BLaER1 (cell line): ENCODE results near the gene LRIG3.
A peak's percentile ranks its signal among the peaks of the same experiment; 100 is the strongest.

Source experiments
- H3K27ac ChIP-seq: shearing (Covaris generic); formaldehyde crosslinking; 2 replicates; pipeline ENCODE4 v1.8.1; 2022
- H3K27me3 ChIP-seq: shearing (Covaris generic); formaldehyde crosslinking; 2 replicates; pipeline ENCODE4 v1.8.1; 2022
- H3K36me3 ChIP-seq: shearing (Covaris generic); formaldehyde crosslinking; 2 replicates; pipeline ENCODE4 v1.8.1; 2022
- H3K4me1 ChIP-seq: shearing (Covaris generic); formaldehyde crosslinking; 2 replicates; pipeline ENCODE4 v1.8.1; 2022
- H3K4me2 ChIP-seq: shearing (Covaris generic); formaldehyde crosslinking; 2 replicates; pipeline ENCODE4 v1.8.1; 2022
- H3K4me3 ChIP-seq: shearing (Covaris generic); formaldehyde crosslinking; 2 replicates; pipeline ENCODE4 v1.8.1; 2022
- H3K9ac ChIP-seq: shearing (Covaris generic); formaldehyde crosslinking; 2 replicates; pipeline ENCODE4 v1.8.1; 2022
- H3K9me3 ChIP-seq: shearing (Covaris generic); formaldehyde crosslinking; 2 replicates; pipeline ENCODE4 v1.8.1; 2022
- H4K20me1 ChIP-seq: shearing (Covaris generic); formaldehyde crosslinking; 2 replicates; pipeline ENCODE4 v1.8.1; 2022
- Cebpa-rat ChIP-seq: shearing (Covaris generic); IDR thresholded peaks from 2 replicates; pipeline ENCODE4 v1.8.1; 2022

The LRIG3 gene

DNA sequence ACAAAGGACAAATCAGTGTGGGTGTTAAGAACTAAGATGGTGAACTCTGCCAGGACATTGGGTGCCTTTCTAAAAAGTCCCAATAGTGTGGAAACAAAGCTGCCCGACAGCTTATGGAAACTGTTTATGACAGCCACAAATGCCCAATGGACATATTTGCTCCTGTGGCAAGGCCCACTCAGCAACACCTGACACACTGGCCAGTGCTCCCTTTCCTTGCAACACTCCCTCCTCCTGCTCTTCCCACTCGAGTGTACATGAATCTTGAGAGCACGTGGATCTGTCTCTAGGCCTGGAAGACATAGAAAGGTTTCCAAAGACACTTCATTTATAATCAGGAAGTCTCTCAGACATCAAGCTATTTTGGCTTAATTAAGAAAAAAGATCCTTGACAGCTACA is 14.2 kb upstream of the LRIG3 start:
- Histone ChIP-seq H3K9ac (no peak overlapping the region), H3K4me3 (no peak overlapping the region), H3K27ac (no peak overlapping the region), H3K36me3 (no peaks in the 10 kb centered on the region), H3K4me1 (no peaks in the 10 kb centered on the region), H3K27me3 (no peaks in the 10 kb centered on the region), H4K20me1 (no peaks in the 10 kb centered on the region), H3K4me2 (no peak overlapping the region), H3K9me3 (no peaks in the 10 kb centered on the region)
- TF ChIP-seq Cebpa-rat = no peak

DNA sequence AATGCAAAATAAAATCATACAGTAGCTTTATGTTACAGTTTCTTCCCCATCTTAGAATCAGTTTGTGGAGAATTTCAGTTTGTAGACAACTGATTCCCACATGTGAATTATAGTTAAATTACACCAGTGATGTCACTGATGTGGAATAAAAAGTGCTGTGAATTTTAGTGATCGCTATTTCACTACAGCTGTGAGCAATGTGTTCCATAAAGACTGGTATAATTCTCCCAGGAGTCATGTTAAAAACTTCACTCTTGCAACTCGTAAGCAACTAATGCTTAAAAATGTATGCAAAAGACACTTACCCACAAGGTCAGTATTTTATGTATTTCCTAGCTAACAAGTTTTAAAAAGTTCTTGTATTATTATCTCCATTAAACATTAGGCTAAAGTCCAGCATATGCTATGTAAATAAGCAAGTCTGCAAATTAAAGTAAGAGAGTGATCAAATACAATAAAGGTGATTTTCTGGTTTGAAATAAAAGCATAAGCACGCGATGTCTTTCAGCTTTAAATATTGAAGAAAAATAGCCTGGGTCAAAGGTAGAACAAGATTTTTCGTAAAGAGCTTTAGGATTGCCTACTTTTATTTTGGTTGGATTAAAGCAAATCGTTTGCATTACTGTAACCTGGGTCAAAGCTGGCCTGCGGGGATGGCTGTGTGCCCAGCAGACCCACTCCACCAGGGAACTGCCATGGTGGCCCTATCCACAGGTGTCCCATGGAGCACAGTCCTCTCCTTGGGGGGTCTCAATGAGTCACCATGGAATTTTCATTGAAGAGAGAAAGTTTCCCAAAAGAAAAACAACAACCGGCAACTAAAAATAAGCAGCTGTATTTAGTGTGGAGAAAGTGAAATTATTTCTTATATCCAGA is 12.7 kb upstream of the LRIG3 start:
- H3K4me2 ChIP-seq = no peak overlapping the region
- no peaks in the 10 kb centered on the region for H3K4me1 ChIP-seq
- no peak overlapping the region for H3K4me3 ChIP-seq
- TF ChIP-seq Cebpa-rat = no peak
- H3K27me3 ChIP-seq = no peaks in the 10 kb centered on the region
- H3K9ac ChIP-seq = no peak overlapping the region
- no peaks in the 10 kb centered on the region for H3K36me3 ChIP-seq
- H3K27ac ChIP-seq = no peak overlapping the region
- H4K20me1 ChIP-seq = no peaks in the 10 kb centered on the region
- no peaks in the 10 kb centered on the region for H3K9me3 ChIP-seq

DNA sequence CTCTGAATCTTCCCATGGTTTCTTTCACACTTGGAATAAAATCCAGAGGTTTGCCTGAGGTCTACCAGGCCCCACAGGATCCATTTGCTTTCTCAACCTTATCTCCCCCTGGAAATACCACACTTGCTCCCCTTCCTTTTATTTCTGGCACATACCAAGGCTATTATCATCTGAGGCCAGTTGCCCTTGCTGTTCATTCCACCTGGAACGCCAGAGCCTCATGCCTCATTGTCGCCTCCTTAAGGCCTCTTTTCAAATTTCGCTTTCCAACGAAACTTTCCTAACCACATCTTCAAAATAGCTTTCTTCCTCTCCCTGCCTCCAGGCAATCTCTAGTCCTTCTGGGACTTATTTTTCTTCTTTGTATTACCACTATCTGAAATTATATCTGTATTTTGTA is 11.2 kb upstream of the LRIG3 start:
- H3K36me3 ChIP-seq = no peaks in the 10 kb centered on the region
- no peak overlapping the region for H3K27ac ChIP-seq
- TF ChIP-seq Cebpa-rat = no peak
- no peaks in the 10 kb centered on the region for H4K20me1 ChIP-seq
- H3K4me1 ChIP-seq = peaks cover 7% of the 10 kb centered on the region; the same call in 1 of the 2 replicates
- H3K9ac ChIP-seq = no peak overlapping the region
- H3K27me3 ChIP-seq = no peaks in the 10 kb centered on the region
- H3K4me3 ChIP-seq = no peak overlapping the region
- H3K4me2 ChIP-seq = no peak overlapping the region
- H3K9me3 ChIP-seq = no peaks in the 10 kb centered on the region

DNA sequence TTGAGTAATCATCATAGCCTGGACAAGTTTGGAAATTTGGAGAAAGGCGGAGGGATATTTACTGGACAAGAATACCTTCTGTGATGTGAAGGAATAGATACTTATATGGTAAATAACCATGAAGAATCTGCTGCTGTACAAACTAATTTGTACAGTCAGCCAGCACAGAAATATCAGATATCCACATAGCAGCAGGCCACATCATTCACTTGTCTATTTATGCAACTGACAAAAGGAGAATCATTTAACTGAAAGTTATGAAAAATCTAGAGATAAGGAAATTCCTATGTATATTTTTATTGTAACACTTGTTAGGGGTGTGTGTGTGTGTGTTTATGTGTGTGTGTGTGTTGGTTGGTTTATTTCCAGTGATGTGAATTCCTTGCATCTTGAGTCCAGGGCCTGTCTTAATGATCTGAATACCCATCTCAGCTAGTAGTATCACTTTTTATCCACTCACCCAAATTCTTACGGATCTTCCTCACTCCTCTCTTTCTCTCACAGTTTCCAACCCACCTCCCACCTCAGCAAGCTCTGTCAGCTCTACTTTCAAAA is 10.5 kb upstream of the LRIG3 start:
- Histone ChIP-seq H3K9ac (no peak overlapping the region), H3K27me3 (no peaks in the 10 kb centered on the region), H3K9me3 (no peaks in the 10 kb centered on the region), H3K27ac (no peak overlapping the region), H3K36me3 (no peaks in the 10 kb centered on the region), H3K4me1 (peaks cover 7% of the 10 kb centered on the region; the same call in 1 of the 2 replicates), H3K4me2 (no peak overlapping the region), H4K20me1 (no peaks in the 10 kb centered on the region), H3K4me3 (no peak overlapping the region)
- TF ChIP-seq Cebpa-rat = no peak

DNA sequence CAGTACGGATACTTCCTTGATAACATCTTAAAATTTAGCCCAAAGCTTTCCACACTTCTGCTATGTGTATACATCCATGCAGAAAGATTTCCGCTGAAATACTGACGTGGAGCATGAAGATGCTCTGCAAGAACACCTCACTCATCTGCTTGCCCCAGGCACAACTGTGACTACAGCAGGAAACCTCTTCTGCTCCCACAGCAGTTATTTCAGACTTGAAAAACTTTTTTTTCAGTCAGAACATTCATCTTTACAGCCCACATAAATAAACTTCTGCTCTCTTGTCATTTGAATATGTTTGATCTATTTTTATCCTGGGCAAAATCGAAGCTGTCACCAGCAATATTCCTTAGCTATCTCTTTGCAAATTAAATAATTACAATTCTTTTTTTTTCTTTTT is 6.8 kb upstream of the LRIG3 start:
- Histone ChIP-seq H3K36me3 (no peaks in the 10 kb centered on the region), H3K4me2 (peak overlapping the region; percentile 29; the same call in 1 of the 2 replicates), H3K4me3 (no peak overlapping the region), H3K27ac (no peak overlapping the region), H4K20me1 (no peaks in the 10 kb centered on the region), H3K4me1 (peaks cover 7% of the 10 kb centered on the region; the same call in 1 of the 2 replicates), H3K9ac (no peak overlapping the region), H3K27me3 (no peaks in the 10 kb centered on the region), H3K9me3 (no peaks in the 10 kb centered on the region)
- no peak for TF ChIP-seq Cebpa-rat

DNA sequence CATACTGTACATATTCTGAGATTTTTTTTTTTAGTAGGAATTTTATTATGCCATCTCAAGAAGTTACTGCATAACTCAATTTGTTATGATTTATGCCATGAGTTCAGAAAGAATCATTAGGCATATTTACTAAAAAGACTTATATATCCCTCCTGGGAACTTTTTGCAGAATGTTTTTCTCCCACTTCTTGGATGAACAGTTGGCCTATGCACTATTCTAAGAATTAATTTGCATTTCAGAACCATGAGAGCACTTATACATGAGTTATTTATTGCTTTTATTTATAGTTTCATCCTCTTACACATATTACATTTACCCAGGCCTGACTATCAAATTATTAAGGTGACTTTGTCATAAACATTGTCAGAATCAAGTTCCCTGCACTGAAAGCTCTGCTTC is 6.3 kb upstream of the LRIG3 start:
- Histone ChIP-seq H3K27me3 (no peaks in the 10 kb centered on the region), H3K4me2 (no peak overlapping the region), H4K20me1 (no peaks in the 10 kb centered on the region), H3K4me1 (peaks cover 7% of the 10 kb centered on the region; the same call in 1 of the 2 replicates), H3K4me3 (no peak overlapping the region), H3K9me3 (no peaks in the 10 kb centered on the region), H3K9ac (no peak overlapping the region), H3K36me3 (no peaks in the 10 kb centered on the region), H3K27ac (no peak overlapping the region)
- TF ChIP-seq Cebpa-rat = no peak

DNA sequence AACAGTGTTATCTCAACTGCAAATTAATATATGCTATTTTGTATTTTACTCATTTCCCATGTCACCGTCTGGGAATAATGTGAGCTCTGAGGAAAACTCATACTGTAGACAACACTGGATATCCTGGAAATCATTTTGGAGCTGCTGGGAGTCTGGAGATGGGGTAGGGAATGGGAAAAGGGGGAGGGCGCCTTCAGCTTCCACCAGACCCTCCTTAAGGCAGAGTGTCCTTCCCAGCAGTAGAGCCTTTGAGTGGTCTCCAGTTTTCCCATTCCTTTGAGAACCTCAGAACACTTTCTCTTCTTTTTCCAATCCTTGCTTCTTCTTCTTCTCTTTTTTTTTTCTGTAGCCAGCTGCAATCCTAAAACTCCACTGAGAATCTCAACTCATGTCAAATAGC is 5.4 kb upstream of the LRIG3 start:
- Histone ChIP-seq H3K4me1 (peaks cover 7% of the 10 kb centered on the region; the same call in 1 of the 2 replicates), H3K9me3 (0 out of 2 replicates have a peak, but pooled peaks cover under 1% of the 10 kb centered on the region), H3K4me2 (no peak overlapping the region), H4K20me1 (no peaks in the 10 kb centered on the region), H3K27ac (no peak overlapping the region), H3K9ac (no peak overlapping the region), H3K27me3 (no peaks in the 10 kb centered on the region), H3K4me3 (no peak overlapping the region), H3K36me3 (no peaks in the 10 kb centered on the region)
- TF ChIP-seq Cebpa-rat = no peak

DNA sequence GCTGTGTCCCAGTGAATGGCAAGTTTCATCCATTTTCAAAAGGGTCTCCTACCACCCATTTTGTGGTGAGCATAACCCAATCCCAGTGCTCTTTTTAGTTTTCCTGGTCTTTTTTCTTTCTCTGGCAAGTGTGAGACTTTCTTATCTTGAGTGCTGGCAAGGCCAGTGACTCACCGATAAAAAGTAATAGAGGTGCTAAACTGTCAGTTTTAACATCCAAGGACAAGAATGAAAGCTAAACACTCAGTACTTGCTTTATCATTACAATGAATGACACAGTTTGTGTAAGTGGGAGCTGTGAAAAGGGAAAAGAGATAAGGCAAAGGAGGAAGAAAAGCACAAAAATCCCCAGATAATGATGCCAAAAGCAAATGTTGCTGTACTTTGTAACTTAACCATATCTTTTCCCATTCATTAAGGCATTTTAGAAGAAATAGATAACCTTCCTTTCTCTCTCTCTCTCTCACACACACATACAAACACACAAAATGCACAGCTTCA is 4.9 kb upstream of the LRIG3 start:
- Histone ChIP-seq H3K27ac (no peak overlapping the region), H3K9ac (no peak overlapping the region), H3K27me3 (no peaks in the 10 kb centered on the region)

DNA sequence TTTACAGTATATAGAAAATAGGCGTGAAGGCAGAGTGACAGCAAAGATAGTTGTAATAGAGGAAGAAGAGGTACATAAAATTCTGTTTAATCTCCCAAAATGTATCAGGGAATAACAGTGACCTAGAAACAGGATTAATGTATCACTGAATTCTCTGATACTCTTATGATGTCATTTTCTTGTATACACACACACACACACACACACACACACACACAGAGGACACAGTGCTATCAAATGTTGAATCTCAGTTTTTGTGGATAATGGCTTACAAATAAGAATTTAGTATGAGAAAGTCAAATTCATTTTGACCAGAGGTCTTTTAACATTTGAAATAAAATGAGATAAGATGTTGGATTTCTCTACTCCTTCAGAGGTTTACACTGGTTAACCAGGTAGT is 4.3 kb upstream of the LRIG3 start:
- H3K9ac ChIP-seq = no peak overlapping the region

More for the DNA sequence above, 4.9 kb upstream of the LRIG3 start:
- TF ChIP-seq Cebpa-rat = no peak
- Histone ChIP-seq H3K4me2 (no peak overlapping the region), H4K20me1 (no peaks in the 10 kb centered on the region), H3K36me3 (no peaks in the 10 kb centered on the region), H3K4me3 (no peak overlapping the region), H3K4me1 (peaks cover 7% of the 10 kb centered on the region; the same call in 1 of the 2 replicates), H3K9me3 (peaks cover 6% of the 10 kb centered on the region)

DNA sequence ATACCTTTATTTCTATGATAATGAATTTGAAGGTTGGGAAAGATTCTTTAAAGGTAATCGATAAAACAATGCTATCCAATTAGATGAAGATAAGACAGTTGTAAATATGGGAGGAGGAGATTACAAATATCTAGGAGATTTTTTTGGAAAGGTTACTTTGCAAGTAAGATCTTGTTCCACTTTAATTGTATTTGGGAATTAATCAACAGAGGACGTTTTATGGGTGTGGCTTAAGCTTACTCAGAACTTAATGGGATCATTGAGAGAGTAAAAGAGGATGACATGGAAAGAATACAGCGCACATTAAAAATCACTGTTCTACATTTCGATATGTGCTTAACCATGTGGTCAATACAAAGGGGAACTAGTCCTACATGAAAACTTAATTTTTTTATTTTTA is 3.5 kb upstream of the LRIG3 start:
- no peak for TF ChIP-seq Cebpa-rat
- Histone ChIP-seq H3K9ac (no peak overlapping the region), H3K4me2 (no peak overlapping the region), H3K27me3 (no peaks in the 10 kb centered on the region), H4K20me1 (no peaks in the 10 kb centered on the region), H3K4me1 (peaks cover 7% of the 10 kb centered on the region; the same call in 1 of the 2 replicates), H3K9me3 (peaks cover 15% of the 10 kb centered on the region), H3K27ac (no peak overlapping the region), H3K36me3 (no peaks in the 10 kb centered on the region), H3K4me3 (no peak overlapping the region)

More for the DNA sequence above, 4.3 kb upstream of the LRIG3 start:
- Histone ChIP-seq H3K4me1 (peaks cover 7% of the 10 kb centered on the region; the same call in 1 of the 2 replicates), H3K4me2 (no peak overlapping the region), H3K27me3 (no peaks in the 10 kb centered on the region), H3K27ac (no peak overlapping the region), H4K20me1 (no peaks in the 10 kb centered on the region), H3K36me3 (no peaks in the 10 kb centered on the region), H3K4me3 (no peak overlapping the region), H3K9me3 (peaks cover 11% of the 10 kb centered on the region)
- no peak for TF ChIP-seq Cebpa-rat
